Suprapubic skin (tissue), 3 donors: Measurements from ENCODE around the gene DMKN.

Experiments
- CTCF ChIP-seq, 2 donors: fragments of 200-600 bp in 1 of 2; fragments of 450-650 bp in 1 of 2; sonication (generic) in 1 of 2; IDR thresholded peaks; one replicate each; pipeline ENCODE4 v1.5.1; 2016 to 2019; ENCODE audit warnings: antibody characterized with exemption in 2 of 2, mild to moderate bottlenecking in 1 of 2, moderate library complexity in 1 of 2
- POLR2AphosphoS5 ChIP-seq, 3 donors: sonication (generic); formaldehyde crosslinking; IDR thresholded peaks; one replicate each; pipeline ENCODE4 v1.6.1; 2017; ENCODE audit warnings: antibody characterized with exemption in 3 of 3

GRCh38 chr19:35544110-35544802 is 30.8 kb upstream of the DMKN start:
- TF ChIP-seq POLR2AphosphoS5 (IDR thresholded peaks at IDR 0.05) = no peak
- no peak for TF ChIP-seq CTCF (IDR thresholded peaks at IDR 0.05)
